ENCODE measurements around the gene SSNA1.

The SSNA1 gene

GRCh38 chr9:137234055-137234697 lies 45.7 kb downstream of the SSNA1 start:
- H3K4me3 ChIP-seq (ENCODE audit: low read depth, low read length): no peak overlapping the region
- TF ChIP-seq, protein P1, sequence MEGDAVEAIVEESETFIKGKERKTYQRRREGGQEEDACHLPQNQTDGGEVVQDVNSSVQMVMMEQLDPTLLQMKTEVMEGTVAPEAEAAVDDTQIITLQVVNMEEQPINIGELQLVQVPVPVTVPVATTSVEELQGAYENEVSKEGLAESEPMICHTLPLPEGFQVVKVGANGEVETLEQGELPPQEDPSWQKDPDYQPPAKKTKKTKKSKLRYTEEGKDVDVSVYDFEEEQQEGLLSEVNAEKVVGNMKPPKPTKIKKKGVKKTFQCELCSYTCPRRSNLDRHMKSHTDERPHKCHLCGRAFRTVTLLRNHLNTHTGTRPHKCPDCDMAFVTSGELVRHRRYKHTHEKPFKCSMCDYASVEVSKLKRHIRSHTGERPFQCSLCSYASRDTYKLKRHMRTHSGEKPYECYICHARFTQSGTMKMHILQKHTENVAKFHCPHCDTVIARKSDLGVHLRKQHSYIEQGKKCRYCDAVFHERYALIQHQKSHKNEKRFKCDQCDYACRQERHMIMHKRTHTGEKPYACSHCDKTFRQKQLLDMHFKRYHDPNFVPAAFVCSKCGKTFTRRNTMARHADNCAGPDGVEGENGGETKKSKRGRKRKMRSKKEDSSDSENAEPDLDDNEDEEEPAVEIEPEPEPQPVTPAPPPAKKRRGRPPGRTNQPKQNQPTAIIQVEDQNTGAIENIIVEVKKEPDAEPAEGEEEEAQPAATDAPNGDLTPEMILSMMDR (IDR thresholded peaks at IDR 0.05; ENCODE audit: low read depth, low read length, missing control alignments): no peak
- in situ Hi-C loops (cut with HindIII; ENCODE audit: low sequenced_read_pairs): no loop called here
- no peak for DNase-seq (ENCODE audit: low read depth)

DNA sequence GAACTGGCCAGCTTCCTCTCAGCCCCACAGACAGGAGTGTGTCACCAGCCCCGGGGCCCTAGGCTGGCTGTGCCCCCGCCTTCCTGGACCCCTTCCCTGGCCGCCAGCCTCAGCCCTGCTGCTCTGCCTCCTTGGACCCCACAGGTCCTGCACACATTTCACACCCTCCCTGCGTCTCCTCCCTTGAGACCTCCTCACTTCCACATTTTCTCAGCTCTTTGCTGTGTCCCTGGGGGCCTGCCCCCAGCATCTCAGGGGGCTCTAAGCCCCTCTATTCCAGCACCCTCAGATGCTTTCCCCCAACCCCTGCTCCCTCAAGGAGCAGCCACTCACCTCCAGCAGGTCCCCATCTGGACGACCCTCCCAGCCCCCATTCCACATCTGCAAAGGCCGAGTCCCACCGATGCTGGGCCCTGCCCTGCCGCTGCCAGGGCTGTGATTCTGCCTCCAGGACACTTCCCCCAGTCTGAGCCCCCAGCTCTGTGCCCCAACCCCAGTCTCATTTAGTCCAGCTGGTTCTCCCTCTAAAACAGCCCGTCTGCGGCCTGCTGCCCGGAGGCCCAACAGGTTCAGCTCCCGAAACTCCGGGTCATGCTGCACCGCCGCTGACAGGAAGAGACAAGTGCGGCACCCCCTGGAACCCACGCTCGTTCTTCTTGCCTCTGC lies 46.4 kb downstream of the SSNA1 start:
- in situ Hi-C loops (cut with HindIII; ENCODE audit: low sequenced_read_pairs): no loop called here
- DNase-seq (ENCODE audit: low read depth): no peak
- TF ChIP-seq, protein P1 (IDR thresholded peaks at IDR 0.05; ENCODE audit: low read depth, low read length, missing control alignments): no peak
- no peak overlapping the region for H3K4me3 ChIP-seq (ENCODE audit: low read depth, low read length)

DNA sequence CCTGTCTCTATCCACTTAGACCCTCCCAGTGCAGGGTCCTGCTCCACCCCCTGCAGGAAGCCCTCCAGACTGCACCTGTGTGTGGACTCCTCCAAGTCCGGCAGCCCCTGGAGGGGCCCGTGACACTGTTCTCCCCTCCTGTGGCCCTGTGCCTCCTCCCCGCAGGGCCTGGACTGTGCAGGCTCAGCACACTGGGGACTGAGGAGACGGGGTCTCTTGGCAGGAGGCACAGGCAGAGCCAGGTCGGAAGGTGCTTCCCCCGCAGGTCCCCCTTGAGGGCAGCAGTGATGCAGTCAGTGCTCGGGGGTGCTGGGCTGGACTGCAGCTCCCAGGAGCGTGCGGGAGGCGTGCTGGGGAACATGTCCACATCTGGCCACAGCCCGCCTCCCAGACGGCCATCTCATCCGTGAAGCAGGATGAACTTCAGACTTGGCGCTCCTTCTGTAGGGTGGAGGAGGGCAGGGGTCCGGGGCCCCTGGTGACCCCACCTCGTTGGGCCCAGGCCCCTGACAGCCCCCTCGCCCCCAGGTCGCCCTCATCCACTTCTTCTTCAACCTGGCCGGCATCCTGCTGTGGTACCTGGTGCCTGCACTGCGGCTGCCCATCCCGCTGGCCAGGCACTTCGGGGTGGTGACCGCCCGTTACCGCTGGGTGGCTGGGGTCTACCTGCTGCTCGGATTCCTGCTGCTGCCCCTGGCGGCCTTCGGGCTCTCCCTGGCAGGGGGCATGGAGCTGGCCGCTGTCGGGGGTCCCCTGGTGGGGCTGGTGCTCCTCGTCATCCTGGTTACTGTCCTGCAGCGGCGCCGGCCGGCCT lies 47.2 kb downstream of the SSNA1 start:
- H3K4me3 ChIP-seq (ENCODE audit: low read depth, low read length): no peak overlapping the region
- in situ Hi-C loops (cut with HindIII; ENCODE audit: low sequenced_read_pairs): no loop called here
- DNase-seq (ENCODE audit: low read depth): no peak
- TF ChIP-seq, protein P1 (IDR thresholded peaks at IDR 0.05; ENCODE audit: low read depth, low read length, missing control alignments): no peak

GRCh38 chr9:137236238-137236935 lies 47.9 kb downstream of the SSNA1 start:
- DNase-seq (ENCODE audit: low read depth): peak; percentile 50
- no peak overlapping the region for H3K4me3 ChIP-seq (ENCODE audit: low read depth, low read length)
- TF ChIP-seq, protein P1 (IDR thresholded peaks at IDR 0.05; ENCODE audit: low read depth, low read length, missing control alignments): peak; percentile 98
- in situ Hi-C loops (cut with HindIII; ENCODE audit: low sequenced_read_pairs): no loop called here

- TF ChIP-seq, protein P1 (IDR thresholded peaks at IDR 0.05; ENCODE audit: low read depth, low read length, missing control alignments): no peak
- in situ Hi-C loops (cut with HindIII; ENCODE audit: low sequenced_read_pairs): no loop called here
- no peak for DNase-seq (ENCODE audit: low read depth)
- H3K4me3 ChIP-seq (ENCODE audit: low read depth, low read length): no peak overlapping the region
Observed at GRCh38 chr9:137236936-137237421, 48.5 kb downstream of the SSNA1 start.

Measured in astrocyte of the cerebellum (primary cell).